ENCODE data around the gene SEPSECS.

SEPSECS gene

GRCh38 chr4:25096251-25096980 is 63.8 kb downstream of the SEPSECS start:
- H3K27ac ChIP-seq: no peak overlapping the region
- H3K4me3 ChIP-seq: no peak overlapping the region
- peak; percentile 49 for DNase-seq (ENCODE audit: low spot score)
- TF ChIP-seq CTCF (IDR thresholded peaks at IDR 0.05): no peak

GRCh38 chr4:25095837-25096236 is 64.4 kb downstream of the SEPSECS start:
- no peak overlapping the region for H3K27ac ChIP-seq
- no peak for DNase-seq (ENCODE audit: low spot score)
- no peak for TF ChIP-seq CTCF (IDR thresholded peaks at IDR 0.05)
- no peak overlapping the region for H3K4me3 ChIP-seq

- no peak for TF ChIP-seq CTCF (IDR thresholded peaks at IDR 0.05)
- Histone ChIP-seq H3K27ac (no peak overlapping the region), H3K4me3 (no peak overlapping the region)
- no peak for DNase-seq (ENCODE audit: low spot score)
Measured at GRCh38 chr4:25092139-25092538, 68.1 kb downstream of the SEPSECS start.

- Histone ChIP-seq H3K27ac (no peak overlapping the region), H3K4me3 (no peak overlapping the region)
- no peak for DNase-seq (ENCODE audit: low spot score)
- TF ChIP-seq CTCF (IDR thresholded peaks at IDR 0.05): no peak
Measured at GRCh38 chr4:25090516-25090915, 69.7 kb downstream of the SEPSECS start.

- Histone ChIP-seq H3K27ac (no peak overlapping the region), H3K4me3 (peak overlapping the region; percentile 66)
- DNase-seq (ENCODE audit: low spot score): no peak
- no peak for TF ChIP-seq CTCF (IDR thresholded peaks at IDR 0.05)
Measured at GRCh38 chr4:25089051-25089763, 71.0 kb downstream of the SEPSECS start.

- Histone ChIP-seq H3K27ac (no peak overlapping the region), H3K4me3 (peak overlapping the region; percentile 66)
Measured at GRCh38 chr4:25088093-25088952, 71.9 kb downstream of the SEPSECS start.

More at GRCh38 chr4:25088093-25088952, 71.9 kb downstream of the SEPSECS start:
- no peak for DNase-seq (ENCODE audit: low spot score)
- no peak for TF ChIP-seq CTCF (IDR thresholded peaks at IDR 0.05)
